DMS 273 treated with DMSO at 0.1 percent for 48 hours (cell line): ENCODE data around the gene LSAMP.
A peak's percentile ranks its signal among the peaks of the same experiment; 100 is the strongest.

Experiments used
- DNase-seq: peaks from one replicate; lab custom pipeline; 2025; lab: John Stamatoyannopoulos, UW

Gene LSAMP

DNA sequence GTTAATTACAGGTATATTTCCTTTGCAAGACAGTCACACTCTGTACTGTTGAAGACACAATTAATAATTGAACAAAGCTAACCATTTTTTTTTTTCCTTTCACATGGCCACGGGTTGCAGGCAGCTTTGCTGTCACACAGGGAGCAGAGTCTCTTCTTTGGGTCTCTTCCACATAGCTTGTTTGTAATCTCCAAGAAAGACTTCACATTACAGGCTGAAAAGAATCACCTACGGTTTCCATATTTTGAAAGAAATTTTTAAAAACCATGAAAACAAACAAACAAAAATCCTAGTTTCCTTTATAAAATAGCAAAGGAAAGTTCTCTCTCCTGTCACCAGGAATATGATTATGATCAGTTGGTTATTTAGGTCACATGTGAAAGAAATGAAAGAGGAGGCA, 429.4 kb downstream of the LSAMP start:
- DNase-seq, result no peak

GRCh38 chr3:116007000-116007399, 438.3 kb downstream of the LSAMP start:
- no peak for DNase-seq

DNA sequence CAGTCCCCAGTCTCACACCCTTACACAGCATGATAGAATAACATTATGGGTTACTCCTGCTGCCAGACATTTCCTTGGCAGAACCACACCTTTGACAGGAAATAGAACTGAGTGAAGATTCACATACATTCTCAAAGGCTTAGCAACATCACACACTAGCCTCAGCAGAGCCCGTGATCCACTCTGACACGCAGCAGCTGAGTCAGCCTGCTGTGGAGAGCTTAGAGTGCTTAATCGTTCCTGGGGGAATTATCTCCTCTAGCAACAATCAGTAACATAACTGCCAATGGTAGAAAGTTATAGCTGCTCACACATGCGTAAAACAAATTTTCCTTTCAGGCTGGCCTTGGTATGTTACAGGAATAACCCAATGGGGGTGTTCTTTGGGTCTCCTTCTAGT, 439.9 kb downstream of the LSAMP start:
- peak; percentile 33 for DNase-seq

GRCh38 chr3:116002235-116002634, 443.1 kb downstream of the LSAMP start:
- no peak for DNase-seq

DNA sequence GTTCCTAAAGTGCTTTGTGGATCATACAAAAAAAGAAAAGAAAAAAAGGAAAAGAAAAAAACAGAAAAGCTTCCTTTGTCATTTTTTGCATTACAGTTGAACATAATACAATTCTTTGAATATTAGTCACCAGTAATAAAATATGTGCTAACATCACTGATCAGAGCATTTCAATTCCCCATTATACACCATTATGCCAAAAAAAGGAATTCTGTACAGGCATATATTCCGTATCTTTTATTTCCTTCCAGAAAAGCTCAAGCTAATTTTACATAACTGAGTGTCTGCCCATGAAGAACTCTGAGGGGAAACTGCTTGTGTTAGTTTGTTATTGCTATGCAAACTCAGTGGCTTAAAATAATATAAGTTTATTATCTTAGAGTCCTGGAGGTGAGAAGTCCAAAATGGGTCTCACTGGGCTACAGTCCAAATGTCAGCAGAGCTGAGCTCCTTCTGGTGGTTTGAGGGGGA, 444.1 kb downstream of the LSAMP start:
- no peak for DNase-seq

DNA sequence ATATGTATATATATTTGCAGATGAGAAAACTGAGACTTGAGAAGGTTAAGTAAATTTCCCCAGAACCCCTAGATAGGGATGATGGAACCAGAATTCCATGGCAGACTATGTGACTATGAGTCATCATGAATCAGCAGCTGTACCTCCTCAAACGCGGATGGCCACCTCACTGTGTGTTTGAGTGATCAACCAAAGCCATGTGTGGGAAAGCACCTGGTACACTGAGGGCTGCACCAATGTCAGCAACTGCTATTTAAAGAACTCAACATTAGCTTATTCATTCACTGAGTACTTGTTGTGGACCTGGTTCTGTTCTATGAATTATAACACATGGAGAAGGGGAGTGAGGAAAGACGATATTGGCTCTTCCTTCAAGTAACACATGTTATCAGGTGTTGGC, 445.0 kb downstream of the LSAMP start:
- peak; percentile 7 for DNase-seq

DNA sequence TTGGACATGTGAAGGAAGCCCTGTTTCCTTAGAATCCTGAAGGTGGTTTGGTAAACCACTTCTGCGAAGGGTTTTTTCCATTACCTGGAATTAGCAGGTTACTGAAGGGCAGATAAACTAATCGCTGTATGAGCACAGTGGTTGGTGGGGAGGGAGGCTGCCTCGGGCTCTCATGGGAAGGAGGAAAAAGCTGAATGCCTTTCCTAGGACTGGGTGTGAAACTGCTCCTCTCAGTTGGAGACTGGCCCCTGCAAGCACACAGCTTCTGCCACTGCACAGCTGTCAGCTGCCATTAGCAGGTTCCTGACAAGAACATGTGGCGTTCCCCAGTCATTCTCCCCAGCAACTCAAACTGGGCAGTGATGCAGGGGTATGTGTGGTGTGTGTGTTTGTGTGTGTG, 445.7 kb downstream of the LSAMP start:
- DNase-seq, result peak; percentile 42

DNA sequence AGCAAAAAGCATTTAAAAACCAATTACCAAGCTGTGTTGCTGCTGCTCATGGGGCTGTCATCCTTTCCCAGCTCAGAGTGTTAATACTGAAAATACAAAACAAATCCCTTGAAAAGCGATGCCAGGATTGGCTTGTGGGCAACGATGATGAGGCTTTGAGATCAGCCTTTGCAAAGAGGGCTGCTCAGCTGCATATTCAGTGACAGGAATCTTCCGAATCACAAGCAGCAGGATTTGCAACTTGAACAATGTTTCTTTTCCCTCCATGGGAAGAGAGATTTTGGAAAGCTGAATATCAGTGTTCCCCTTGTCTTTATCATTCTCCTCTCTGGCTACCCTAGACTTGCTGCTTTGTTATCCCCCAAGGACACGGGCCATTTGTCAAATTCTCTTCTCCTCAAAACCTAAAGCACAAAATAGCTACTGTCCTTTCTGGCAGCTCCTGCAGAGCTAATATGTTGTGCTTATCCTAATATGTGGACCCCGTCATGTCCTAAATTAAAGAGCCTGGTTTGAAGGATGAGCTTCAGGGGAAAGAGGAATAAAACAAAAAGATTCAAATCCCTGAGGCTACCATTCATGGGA, 446.2 kb downstream of the LSAMP start:
- DNase-seq, result no peak

DNA sequence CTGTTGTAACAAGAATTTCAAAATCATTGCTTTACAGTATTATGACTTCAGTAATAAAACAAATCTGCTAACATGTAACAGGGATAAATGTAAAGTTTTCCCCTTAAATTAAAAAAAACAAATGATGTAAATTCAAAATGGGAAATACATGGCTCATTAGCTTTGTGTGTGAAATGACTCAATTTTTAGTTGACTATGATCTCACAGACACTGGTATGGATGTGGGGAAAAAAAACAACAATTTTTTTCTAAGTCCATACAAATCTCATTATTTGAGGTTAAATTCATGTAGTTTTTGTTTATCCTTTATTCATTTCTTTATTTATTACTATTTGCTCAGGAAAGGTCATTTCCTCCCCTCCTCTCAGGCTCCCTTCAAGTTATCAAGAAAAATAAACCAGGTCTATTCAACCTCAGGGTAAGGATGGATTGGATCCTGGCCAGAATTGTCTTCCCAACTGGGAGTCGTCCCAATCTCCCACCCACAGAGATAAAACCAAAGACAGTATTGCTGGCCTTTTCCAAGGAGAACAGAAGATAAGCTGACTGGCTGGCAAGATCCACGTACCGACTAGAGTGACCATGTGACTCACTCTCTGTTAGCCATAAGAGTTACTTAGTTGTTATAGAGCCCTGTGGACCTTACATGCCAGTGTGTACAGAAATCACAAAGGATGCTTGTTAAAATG, 448.7 kb downstream of the LSAMP start:
- no peak for DNase-seq

DNA sequence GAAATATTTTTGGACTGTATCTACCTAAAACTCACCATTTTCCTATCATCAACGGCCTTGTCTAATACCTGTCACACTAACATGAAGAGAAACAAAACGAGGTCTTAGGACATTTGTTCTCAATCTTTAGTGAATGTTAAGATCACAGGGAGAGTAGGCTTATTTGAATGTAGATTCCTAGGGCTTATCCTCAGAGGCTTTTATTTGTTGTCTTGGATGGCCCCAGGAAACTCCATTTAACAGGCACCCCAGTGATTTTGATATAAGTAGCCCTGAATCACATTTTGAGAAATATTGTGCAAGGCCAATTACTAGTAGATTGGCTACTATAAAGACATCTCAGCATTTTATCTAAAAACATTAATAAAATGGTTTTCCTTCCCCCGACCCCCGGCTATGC, 454.6 kb downstream of the LSAMP start:
- DNase-seq, result no peak

DNA sequence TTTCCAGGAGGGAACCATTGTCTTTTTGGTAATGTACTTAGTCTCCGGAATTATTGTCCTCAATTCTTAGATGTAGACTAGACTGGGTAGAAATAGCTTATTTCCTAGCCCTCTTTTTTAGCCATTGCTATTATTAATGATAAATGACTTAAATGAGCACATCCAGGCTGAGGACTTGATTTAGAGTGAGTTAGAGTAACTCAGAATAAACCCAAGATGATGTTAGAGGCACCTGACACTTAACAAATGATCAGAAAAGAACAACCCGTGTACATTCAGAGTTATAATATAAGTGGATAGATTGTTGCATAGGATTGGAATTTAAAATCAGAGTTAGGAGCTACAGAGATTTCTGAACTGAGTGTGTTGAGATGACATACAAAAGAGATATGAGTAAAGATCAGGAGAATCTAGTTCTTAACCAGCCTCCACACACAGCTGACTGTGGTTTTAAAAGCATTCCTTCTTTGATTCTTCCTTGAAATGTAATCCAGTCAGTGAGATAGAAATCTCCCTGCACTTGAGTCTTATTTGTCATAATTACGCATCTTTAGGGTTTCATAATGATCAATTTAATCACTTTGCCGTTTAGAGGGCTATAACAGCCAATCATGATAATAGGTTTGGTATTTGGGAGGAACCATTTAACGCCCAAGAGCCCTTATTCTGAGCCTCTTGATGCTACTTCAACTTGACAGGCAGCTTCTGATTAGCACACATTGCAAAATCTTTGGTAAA, 455.4 kb downstream of the LSAMP start:
- no peak for DNase-seq

GRCh38 chr3:115986555-115987207, 458.6 kb downstream of the LSAMP start:
- DNase-seq, result peak; percentile 64

DNA sequence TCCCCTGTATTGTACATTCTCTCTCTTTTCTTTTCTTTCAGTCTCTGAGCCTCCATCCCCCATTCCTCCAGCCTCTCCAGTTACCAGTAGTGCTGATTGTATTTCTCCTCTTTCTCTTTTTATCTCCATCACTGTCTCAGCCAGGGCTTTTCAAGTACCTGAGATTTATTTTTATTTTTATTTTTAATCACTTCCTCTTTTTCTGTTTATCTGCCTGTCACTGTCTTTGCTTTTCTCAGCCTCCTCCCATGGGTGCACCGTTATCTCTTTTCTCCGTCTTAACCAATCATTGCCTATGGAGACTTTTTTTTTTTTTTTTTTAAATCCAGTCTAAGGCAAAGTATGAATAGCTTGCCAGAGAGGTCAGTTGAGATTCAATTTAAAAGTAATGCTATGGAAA, 462.7 kb downstream of the LSAMP start:
- DNase-seq, result no peak

DNA sequence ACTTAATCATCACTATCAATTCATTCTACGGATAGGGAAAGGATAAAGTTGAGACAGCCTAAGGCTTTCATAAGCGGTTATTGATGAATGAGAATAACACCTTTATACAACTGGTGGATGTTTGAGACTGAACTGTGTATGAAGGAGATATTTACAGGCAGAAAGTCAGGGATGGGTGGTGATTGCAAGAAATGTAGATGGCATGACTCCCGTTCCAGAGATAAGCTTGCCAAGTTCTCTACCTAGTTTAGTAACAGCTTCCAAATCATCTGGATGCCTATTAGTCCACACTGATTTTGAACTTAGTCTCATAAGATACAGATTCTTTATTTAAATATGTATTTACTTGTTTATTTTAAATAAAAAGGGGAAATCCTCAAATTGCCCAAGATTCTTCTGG, 463.2 kb downstream of the LSAMP start:
- no peak for DNase-seq

- DNase-seq, result no peak
These were observed 464.6 kb downstream of the LSAMP start for GRCh38 chr3:115980709-115981108.

DNA sequence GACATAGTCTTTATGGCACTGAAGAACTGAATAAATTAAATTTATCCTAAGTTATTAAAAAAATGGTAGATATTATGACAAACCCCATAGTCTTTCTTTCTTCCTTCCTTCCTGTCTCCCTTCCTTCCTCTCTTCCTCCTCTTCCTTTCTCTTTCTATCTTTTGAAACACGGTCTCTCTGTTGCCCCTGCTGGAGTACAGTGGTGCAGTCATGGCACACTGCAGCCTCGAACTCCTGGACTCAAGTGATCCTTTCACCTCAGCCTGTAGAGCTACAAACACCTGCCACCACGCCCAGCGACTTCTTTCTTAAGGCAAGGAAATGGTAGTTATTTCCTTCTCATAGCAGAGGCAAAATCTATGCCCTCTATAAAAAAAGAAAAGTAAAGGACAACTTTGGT, 467.4 kb downstream of the LSAMP start:
- DNase-seq, result no peak

- no peak for DNase-seq
These were observed 469.5 kb downstream of the LSAMP start for GRCh38 chr3:115975796-115976195.

DNA sequence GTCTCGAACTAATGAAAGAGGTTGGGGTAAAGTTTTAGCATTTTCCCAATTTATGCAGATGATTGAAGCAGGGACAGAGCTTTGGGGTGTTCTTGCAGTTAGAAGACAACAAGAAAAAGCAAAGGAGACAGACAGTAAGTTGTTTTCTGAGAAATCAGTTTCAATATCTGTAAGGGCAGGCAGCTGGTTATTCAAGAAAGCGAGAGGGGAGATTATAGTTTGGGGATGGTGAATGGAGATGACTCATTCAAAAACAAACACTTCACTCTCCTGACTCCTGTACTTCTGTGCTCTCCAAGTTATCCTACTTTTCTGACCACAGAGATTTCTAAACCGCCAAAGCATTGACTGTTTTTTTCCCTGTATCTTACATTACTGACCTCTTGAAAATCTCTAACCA, 469.9 kb downstream of the LSAMP start:
- DNase-seq, result peak; percentile 20

GRCh38 chr3:115974940-115975339, 470.3 kb downstream of the LSAMP start:
- DNase-seq, result no peak

- no peak for DNase-seq
These were observed 476.4 kb downstream of the LSAMP start for GRCh38 chr3:115968871-115969270.

DNA sequence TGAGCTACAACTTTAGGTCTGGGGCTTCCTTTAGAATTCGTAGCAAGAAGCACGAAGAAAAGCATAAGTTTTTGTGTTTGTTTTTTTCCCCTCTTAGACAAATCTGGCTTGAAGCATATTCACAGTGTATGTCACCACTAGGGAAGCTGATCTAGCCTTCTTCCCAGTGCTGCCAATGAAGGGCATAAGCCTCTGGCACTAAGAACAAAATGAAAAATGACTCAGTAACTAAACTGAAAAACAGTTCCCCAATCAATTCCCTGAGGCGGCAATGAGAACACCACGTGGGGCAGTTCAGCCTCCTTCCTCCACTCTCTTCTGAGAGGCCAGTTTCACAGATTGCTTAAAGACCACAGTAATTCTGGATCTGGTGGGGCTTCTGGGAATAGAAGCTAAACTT, 483.9 kb downstream of the LSAMP start:
- no peak for DNase-seq

DNA sequence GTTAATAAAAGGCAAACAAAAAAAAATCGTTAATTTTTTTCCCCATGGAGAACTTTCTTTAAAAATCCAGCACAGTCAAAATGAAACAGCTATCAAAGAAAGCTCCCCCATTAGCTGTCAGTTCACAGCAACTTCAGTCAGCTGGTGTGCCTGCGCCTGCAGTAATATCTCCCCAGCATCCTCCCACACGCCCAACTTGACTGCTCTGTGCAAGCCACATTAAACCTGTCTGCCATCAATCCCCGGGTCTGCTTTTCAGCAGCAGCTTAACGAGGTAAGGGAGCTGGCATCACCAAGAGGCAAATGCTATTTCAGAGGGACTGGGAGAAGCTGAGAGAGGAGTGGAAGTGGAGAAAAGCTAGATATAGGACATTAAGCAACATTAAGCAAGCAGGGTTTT, 484.5 kb downstream of the LSAMP start:
- peak; percentile 12 for DNase-seq

DNA sequence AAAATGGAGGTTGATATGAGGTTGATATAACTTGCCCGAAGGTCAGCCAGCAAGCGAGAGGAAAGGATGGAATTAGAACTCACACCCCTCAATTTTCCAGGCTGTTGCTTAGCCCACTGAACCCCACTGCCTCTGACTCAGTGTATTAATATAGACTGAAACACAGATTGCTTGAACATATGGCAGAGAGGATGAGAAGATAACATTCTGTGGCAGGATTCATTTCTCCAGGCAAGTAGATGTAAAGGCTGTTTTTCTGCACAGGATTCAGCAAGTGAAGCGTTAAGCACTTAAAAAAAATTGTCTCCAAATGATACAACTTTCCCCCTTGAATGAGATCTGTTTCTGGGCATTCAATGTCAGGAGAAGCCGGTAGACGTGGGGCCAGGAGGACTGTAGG, 486.8 kb downstream of the LSAMP start:
- peak; percentile 92 for DNase-seq
